Measurements from ENCODE around the gene ANKRD18A. TPM values are rescaled to one million over a fixed set of nuclear protein-coding genes. Genes with fewer than 3 reads are reported as not detected.

The ANKRD18A gene
- total RNA-seq, 1 experiment from 2014 or later: 3.4 TPM

GRCh38 chr9:38529317-38529716, 91.1 kb downstream of the ANKRD18A start:
- no peak for DNase-seq
- no peaks in the 10 kb centered on the region for H3K36me3 ChIP-seq (ENCODE audit: low read depth, low read length)

GRCh38 chr9:38527503-38527902, 92.9 kb downstream of the ANKRD18A start:
- ATAC-seq (no peak), DNase-seq (no peak)
- Histone ChIP-seq H3K9ac (ENCODE audit: low read length) (no peak overlapping the region), H3K9me3 (ENCODE audit: low read length) (no peaks in the 10 kb centered on the region), H3K4me2 (ENCODE audit: low read length) (no peak overlapping the region), H3K9me2 (replicated peaks; ENCODE audit: low read length) (no peaks in the 10 kb centered on the region), H3K27ac (ENCODE audit: low read length) (no peak overlapping the region), H3F3A (ENCODE audit: low read length, unreplicated experiment) (no peaks in the 10 kb centered on the region), H2AFZ (ENCODE audit: low read length) (no peak overlapping the region), H3K79me2 (ENCODE audit: low read length) (no peaks in the 10 kb centered on the region), H3K4me1 (ENCODE audit: insufficient read depth, low read length) (no peaks in the 10 kb centered on the region), H3K27me3 (ENCODE audit: low read length) (no peaks in the 10 kb centered on the region), H3K36me3 (ENCODE audit: low read depth, low read length) (no peaks in the 10 kb centered on the region), H4K20me1 (ENCODE audit: low read length) (no peaks in the 10 kb centered on the region), H3K4me3 (ENCODE audit: low read length) (no peak overlapping the region)
- POLR2A ChIA-PET (ENCODE audit: unreplicated experiment): no interaction called here
- intact Hi-C loops (cut with micrococcal nuclease): no loop called here
- BruUV-seq (replicated peaks): no TSS peak
- no peak for TF ChIP-seq EZH2 (IDR thresholded peaks at IDR 0.05; ENCODE audit: low read length, unreplicated experiment)
- no peak for TF ChIP-seq EZH2phosphoT487 (IDR thresholded peaks at IDR 0.05; ENCODE audit: borderline replicate concordance, low read length)
- TF ChIP-seq CTCF (conservative IDR thresholded peaks at IDR 0.05; ENCODE audit: low read depth, low read length): no peak
- CTCF ChIA-PET: no interaction called here

More at GRCh38 chr9:38529317-38529716, 91.1 kb downstream of the ANKRD18A start:
- no peaks in the 10 kb centered on the region for H3K4me1 ChIP-seq (ENCODE audit: insufficient read depth, low read length)
- intact Hi-C loops (cut with micrococcal nuclease): no loop called here
- no peaks in the 10 kb centered on the region for H3K27me3 ChIP-seq (ENCODE audit: low read length)
- no peaks in the 10 kb centered on the region for H3K9me3 ChIP-seq (ENCODE audit: low read length)
- TF ChIP-seq EZH2 (IDR thresholded peaks at IDR 0.05; ENCODE audit: low read length, unreplicated experiment): no peak
- TF ChIP-seq CTCF (conservative IDR thresholded peaks at IDR 0.05; ENCODE audit: low read depth, low read length): no peak
- TF ChIP-seq EZH2phosphoT487 (IDR thresholded peaks at IDR 0.05; ENCODE audit: borderline replicate concordance, low read length): no peak
- no peak overlapping the region for H3K9ac ChIP-seq (ENCODE audit: low read length)
- POLR2A ChIA-PET (ENCODE audit: unreplicated experiment): no interaction called here
- BruUV-seq (replicated peaks): no TSS peak
- H3F3A ChIP-seq (ENCODE audit: low read length, unreplicated experiment): no peaks in the 10 kb centered on the region
- H3K4me2 ChIP-seq (ENCODE audit: low read length): no peak overlapping the region
- no peaks in the 10 kb centered on the region for H4K20me1 ChIP-seq (ENCODE audit: low read length)
- no peak overlapping the region for H2AFZ ChIP-seq (ENCODE audit: low read length)
- H3K79me2 ChIP-seq (ENCODE audit: low read length): no peaks in the 10 kb centered on the region
- H3K27ac ChIP-seq (ENCODE audit: low read length): no peak overlapping the region
- CTCF ChIA-PET: no interaction called here
- no peak for ATAC-seq
- no peak overlapping the region for H3K4me3 ChIP-seq (ENCODE audit: low read length)
- H3K9me2 ChIP-seq (replicated peaks; ENCODE audit: low read length): no peaks in the 10 kb centered on the region

GRCh38 chr9:38526591-38526990, 93.8 kb downstream of the ANKRD18A start:
- no peaks in the 10 kb centered on the region for H3K4me1 ChIP-seq (ENCODE audit: insufficient read depth, low read length)
- ChIA-PET CTCF (no interaction called here), POLR2A (ENCODE audit: unreplicated experiment) (no interaction called here)
- H3K9ac ChIP-seq (ENCODE audit: low read length): no peak overlapping the region
- intact Hi-C loops (cut with micrococcal nuclease): no loop called here
- H3K4me2 ChIP-seq (ENCODE audit: low read length): no peak overlapping the region
- ATAC-seq: no peak
- no peak for DNase-seq
- no peaks in the 10 kb centered on the region for H3F3A ChIP-seq (ENCODE audit: low read length, unreplicated experiment)
- no peaks in the 10 kb centered on the region for H3K9me2 ChIP-seq (replicated peaks; ENCODE audit: low read length)
- H3K27me3 ChIP-seq (ENCODE audit: low read length): no peaks in the 10 kb centered on the region
- no peaks in the 10 kb centered on the region for H3K9me3 ChIP-seq (ENCODE audit: low read length)
- no TSS peak for BruUV-seq (replicated peaks)
- H3K4me3 ChIP-seq (ENCODE audit: low read length): no peak overlapping the region
- TF ChIP-seq EZH2phosphoT487 (IDR thresholded peaks at IDR 0.05; ENCODE audit: borderline replicate concordance, low read length) (no peak), EZH2 (IDR thresholded peaks at IDR 0.05; ENCODE audit: low read length, unreplicated experiment) (no peak), CTCF (conservative IDR thresholded peaks at IDR 0.05; ENCODE audit: low read depth, low read length) (no peak)
- no peaks in the 10 kb centered on the region for H3K79me2 ChIP-seq (ENCODE audit: low read length)
- no peak overlapping the region for H3K27ac ChIP-seq (ENCODE audit: low read length)
- no peak overlapping the region for H2AFZ ChIP-seq (ENCODE audit: low read length)
- H3K36me3 ChIP-seq (ENCODE audit: low read depth, low read length): no peaks in the 10 kb centered on the region
- no peaks in the 10 kb centered on the region for H4K20me1 ChIP-seq (ENCODE audit: low read length)

All from PC-3 (cell line).